Vagina (tissue), 2 donors: ENCODE measurements around the gene RPS6KA5. TPM values are rescaled to one million over a fixed set of nuclear protein-coding genes. Genes with fewer than 3 reads are reported as not detected.

Experiments used
- DNase-seq, 2 donors: peaks; one replicate each; pipeline ENCODE4 v3.0.0-alpha.2; 2017; ENCODE audit errors: extremely low spot score in 2 of 2
- H3K27ac ChIP-seq: fragments of 200-600 bp; sonication (generic); one replicate; pipeline ENCODE4 v1.5.1; 2019
- H3K27me3 ChIP-seq: fragments of 200-600 bp; sonication (generic); one replicate; pipeline ENCODE4 v1.5.1; 2019
- H3K36me3 ChIP-seq, 2 donors: fragments of 200-600 bp; sonication (generic); one replicate each; pipeline ENCODE4 v1.5.1; 2017 to 2019
- H3K4me1 ChIP-seq: fragments of 200-600 bp; sonication (generic); one replicate; pipeline ENCODE4 v1.5.1; 2019
- H3K4me3 ChIP-seq, 2 donors: fragments of 200-600 bp; sonication (generic); 1 replicate in 1 of 2; 2 replicates in 1 of 2; pipeline ENCODE4 v1.5.1; 2016 to 2019
- H3K9me3 ChIP-seq: fragments of 200-600 bp; sonication (generic); one replicate; pipeline ENCODE4 v1.5.1; 2019
- POLR2A ChIP-seq, 2 donors: fragments of 450-650 bp; IDR thresholded peaks; one replicate each; pipeline ENCODE4 v1.6.1; 2017; ENCODE audit warnings: antibody characterized with exemption in 2 of 2, mild to moderate bottlenecking in 2 of 2, moderate library complexity in 2 of 2
- POLR2AphosphoS5 ChIP-seq, 2 donors: sonication (generic); formaldehyde crosslinking; IDR thresholded peaks; one replicate each; pipeline ENCODE4 v1.9.0; 2017; ENCODE audit warnings: antibody characterized with exemption in 2 of 2, mild to moderate bottlenecking in 2 of 2, low read depth in 1 of 2; ENCODE audit not compliant: insufficient read depth in 1 of 2
- intact Hi-C: fragments of 100-400 bp; cut with DNase I; formaldehyde crosslinking; loops from one replicate; pipeline ENCODE4 v1.15.1; 2023
- total RNA-seq: library from RNA; depleted of rRNA; stranded (reverse); fragments of >200 nt; gene quantifications from one replicate; pipeline ENCODE4 v1.2.3, GENCODE V29; 2016
- TF ChIP-seq, protein P1 (sequence below), 3 experiments: fragments of 450-650 bp in 2 of 3; fragments of 200-600 bp in 1 of 3; sonication (generic) in 1 of 3; IDR thresholded peaks; one replicate each; pipeline ENCODE4 v1.5.1; 2017 to 2019; ENCODE audit warnings: antibody characterized with exemption in 3 of 3, mild to moderate bottlenecking in 2 of 3, moderate library complexity in 2 of 3

RPS6KA5 gene
- total RNA-seq, 1 donor from 2014 or later = 5.2 TPM

DNA sequence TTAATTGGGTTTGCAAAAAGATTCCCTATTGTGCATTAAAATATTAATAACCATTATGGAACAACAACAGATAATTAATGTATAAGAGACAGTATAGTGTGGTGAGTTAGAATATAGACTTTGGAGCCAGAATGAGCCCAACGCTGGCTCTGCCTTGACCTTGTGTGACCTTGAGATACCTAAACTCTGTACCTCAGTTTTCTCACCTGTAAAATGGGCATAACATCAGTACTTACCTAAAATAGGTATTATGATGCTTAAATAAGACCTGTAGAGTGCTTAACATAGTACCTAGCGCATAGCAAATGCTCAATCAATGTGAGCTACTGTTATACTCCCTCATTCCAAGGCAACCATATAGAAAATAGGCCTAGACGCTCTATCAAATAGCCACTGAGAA, 153.3 kb downstream of the RPS6KA5 start:
- intact Hi-C loops = loop anchor here (5.0 kb wide), 2 partner anchors 265 to 380 kb away; no protein-coding TSS in a partner anchor
- Histone ChIP-seq H3K4me3 (no peak overlapping the region), H3K4me1 (no peaks in the 10 kb centered on the region), H3K9me3 (no peaks in the 10 kb centered on the region), H3K27me3 (no peaks in the 10 kb centered on the region), H3K27ac (no peak overlapping the region), H3K36me3 (no peaks in the 10 kb centered on the region)
- no peak for DNase-seq
- TF ChIP-seq, protein P1, sequence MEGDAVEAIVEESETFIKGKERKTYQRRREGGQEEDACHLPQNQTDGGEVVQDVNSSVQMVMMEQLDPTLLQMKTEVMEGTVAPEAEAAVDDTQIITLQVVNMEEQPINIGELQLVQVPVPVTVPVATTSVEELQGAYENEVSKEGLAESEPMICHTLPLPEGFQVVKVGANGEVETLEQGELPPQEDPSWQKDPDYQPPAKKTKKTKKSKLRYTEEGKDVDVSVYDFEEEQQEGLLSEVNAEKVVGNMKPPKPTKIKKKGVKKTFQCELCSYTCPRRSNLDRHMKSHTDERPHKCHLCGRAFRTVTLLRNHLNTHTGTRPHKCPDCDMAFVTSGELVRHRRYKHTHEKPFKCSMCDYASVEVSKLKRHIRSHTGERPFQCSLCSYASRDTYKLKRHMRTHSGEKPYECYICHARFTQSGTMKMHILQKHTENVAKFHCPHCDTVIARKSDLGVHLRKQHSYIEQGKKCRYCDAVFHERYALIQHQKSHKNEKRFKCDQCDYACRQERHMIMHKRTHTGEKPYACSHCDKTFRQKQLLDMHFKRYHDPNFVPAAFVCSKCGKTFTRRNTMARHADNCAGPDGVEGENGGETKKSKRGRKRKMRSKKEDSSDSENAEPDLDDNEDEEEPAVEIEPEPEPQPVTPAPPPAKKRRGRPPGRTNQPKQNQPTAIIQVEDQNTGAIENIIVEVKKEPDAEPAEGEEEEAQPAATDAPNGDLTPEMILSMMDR (IDR thresholded peaks at IDR 0.05) = no peak
- no peak for TF ChIP-seq POLR2A (IDR thresholded peaks at IDR 0.05)
- TF ChIP-seq POLR2AphosphoS5 (IDR thresholded peaks at IDR 0.05; ENCODE audit: insufficient read depth in 1 of 2, low read depth in 1 of 2) = no peak

DNA sequence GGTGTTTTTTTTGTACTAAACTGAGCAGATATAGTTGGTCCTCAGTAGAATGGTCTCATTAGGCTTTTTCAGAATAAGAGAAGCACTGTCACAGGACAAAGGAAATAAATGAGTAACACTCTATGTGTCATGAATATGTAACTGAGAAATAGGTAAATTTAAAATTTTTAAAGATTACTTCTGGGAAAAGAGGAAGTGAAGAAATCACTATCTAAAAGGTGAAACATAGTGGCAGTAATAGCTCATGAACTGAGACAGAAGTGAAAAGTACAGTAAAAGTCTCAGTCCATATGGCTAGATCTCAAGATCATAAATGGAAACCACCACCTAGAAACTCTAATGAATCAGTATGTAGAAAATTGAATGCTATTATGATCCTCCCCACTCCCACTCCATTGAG, 154.9 kb downstream of the RPS6KA5 start:
- Histone ChIP-seq H3K9me3 (no peaks in the 10 kb centered on the region), H3K27me3 (no peaks in the 10 kb centered on the region), H3K4me1 (no peaks in the 10 kb centered on the region), H3K27ac (no peak overlapping the region), H3K36me3 (peaks cover 0 to 4% of the 10 kb centered on the region in 2 donors), H3K4me3 (no peak overlapping the region)
- no peak for DNase-seq
- intact Hi-C loops = loop anchor here (5.0 kb wide), 2 partner anchors 267 to 382 kb away; no protein-coding TSS in a partner anchor
- TF ChIP-seq POLR2A (IDR thresholded peaks at IDR 0.05) (no peak), POLR2AphosphoS5 (IDR thresholded peaks at IDR 0.05; ENCODE audit: insufficient read depth in 1 of 2, low read depth in 1 of 2) (no peak)
- TF ChIP-seq, protein P1 (IDR thresholded peaks at IDR 0.05) = no peak

DNA sequence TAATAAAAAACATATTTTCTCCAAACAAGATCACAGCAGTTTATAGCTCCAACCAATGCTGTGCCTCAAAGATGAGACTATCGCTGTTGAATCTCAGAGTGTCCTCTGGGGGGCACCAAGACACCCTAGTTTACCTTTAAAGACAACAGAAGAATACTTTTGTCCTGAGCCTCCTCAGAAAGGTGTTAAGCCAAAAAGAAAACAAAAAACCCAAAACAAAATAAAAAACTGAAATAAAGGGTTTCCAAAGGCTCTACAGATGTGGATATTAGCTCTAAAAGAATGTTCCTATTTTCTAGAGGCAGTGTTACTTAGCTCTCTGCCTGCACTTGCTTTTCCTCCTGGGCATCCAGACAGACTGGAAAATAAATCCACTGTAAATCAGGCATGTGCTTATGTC, 157.3 kb downstream of the RPS6KA5 start:
- DNase-seq = no peak
- Histone ChIP-seq H3K9me3 (no peaks in the 10 kb centered on the region), H3K27ac (no peak overlapping the region), H3K27me3 (no peaks in the 10 kb centered on the region), H3K4me3 (no peak overlapping the region), H3K36me3 (peaks cover 0 to 26% of the 10 kb centered on the region in 2 donors), H3K4me1 (no peaks in the 10 kb centered on the region)
- intact Hi-C loops = no loop called here
- TF ChIP-seq, protein P1 (IDR thresholded peaks at IDR 0.05) = peak; percentile 42 to 75 (median 56)
- TF ChIP-seq POLR2A (IDR thresholded peaks at IDR 0.05) = no peak

DNA sequence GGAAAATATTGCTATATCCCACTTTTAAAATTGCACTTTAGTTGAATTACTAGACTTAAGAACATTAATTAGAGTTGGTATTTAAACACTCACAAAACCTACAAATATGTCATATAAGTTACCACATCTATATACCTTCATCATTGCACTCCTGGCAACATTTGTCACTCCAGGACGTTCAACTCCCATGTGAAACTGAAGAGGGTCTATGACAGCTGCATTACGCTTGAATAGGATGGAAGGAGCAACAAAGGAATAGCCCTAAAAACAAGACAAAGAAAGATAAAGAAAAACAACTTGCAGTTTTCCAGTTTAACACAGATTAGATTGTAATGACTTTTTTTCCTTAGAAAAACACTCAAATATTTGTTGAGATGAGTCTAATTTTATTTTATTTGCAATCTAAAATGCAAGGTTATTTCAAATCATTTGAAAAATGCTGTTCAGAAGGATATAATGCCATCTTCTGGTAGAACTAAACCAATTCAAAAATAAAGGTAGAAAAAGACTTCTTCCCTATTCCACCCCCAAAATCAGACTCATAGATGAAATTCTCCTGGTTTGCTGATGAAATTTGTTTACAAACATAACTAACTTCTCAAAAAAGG, 159.9 kb downstream of the RPS6KA5 start:
- H3K27ac ChIP-seq = no peak overlapping the region
- no peaks in the 10 kb centered on the region for H3K4me1 ChIP-seq
- peaks cover 0 to 41% of the 10 kb centered on the region in 2 donors for H3K36me3 ChIP-seq
- intact Hi-C loops = no loop called here
- no peak for TF ChIP-seq POLR2AphosphoS5 (IDR thresholded peaks at IDR 0.05; ENCODE audit: insufficient read depth in 1 of 2, low read depth in 1 of 2)
- TF ChIP-seq, protein P1 (IDR thresholded peaks at IDR 0.05) = no peak
- no peak for TF ChIP-seq POLR2A (IDR thresholded peaks at IDR 0.05)
- H3K4me3 ChIP-seq = no peak overlapping the region
- H3K27me3 ChIP-seq = no peaks in the 10 kb centered on the region
- H3K9me3 ChIP-seq = no peaks in the 10 kb centered on the region
- no peak for DNase-seq

DNA sequence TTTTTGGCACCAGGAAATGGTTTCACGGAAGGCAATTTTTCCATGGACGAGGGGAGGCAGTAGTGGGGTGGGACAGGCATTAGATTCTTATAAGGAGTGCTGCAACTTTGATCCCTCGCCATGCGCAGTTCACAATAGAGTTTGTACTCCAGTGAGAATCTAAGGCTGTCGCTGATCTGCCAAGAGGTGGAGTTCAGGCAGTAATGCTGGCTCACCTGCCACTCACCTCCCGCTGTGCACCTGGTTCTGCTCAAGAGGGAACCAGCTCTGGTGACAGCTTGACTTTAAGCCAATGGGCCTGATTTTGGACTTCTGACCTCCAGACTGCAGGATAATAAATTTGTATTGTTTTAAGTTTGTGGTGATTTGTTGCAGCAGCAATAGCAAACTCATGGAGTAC, 163.4 kb downstream of the RPS6KA5 start:
- H3K27ac ChIP-seq = no peak overlapping the region
- intact Hi-C loops = no loop called here
- no peak for DNase-seq
- H3K27me3 ChIP-seq = no peaks in the 10 kb centered on the region
- no peaks in the 10 kb centered on the region for H3K9me3 ChIP-seq
- peaks cover 0 to 40% of the 10 kb centered on the region in 2 donors for H3K36me3 ChIP-seq
- TF ChIP-seq POLR2AphosphoS5 (IDR thresholded peaks at IDR 0.05; ENCODE audit: insufficient read depth in 1 of 2, low read depth in 1 of 2) (no peak), POLR2A (IDR thresholded peaks at IDR 0.05) (no peak)
- TF ChIP-seq, protein P1 (IDR thresholded peaks at IDR 0.05) = no peak
- no peak overlapping the region for H3K4me3 ChIP-seq
- no peaks in the 10 kb centered on the region for H3K4me1 ChIP-seq
